KG1 (cell line): ENCODE measurements around the gene HMGXB3.

Experiments
- DNase-seq: peaks from one replicate; lab custom pipeline; 2025; lab: John Stamatoyannopoulos, UW

The HMGXB3 gene

DNA sequence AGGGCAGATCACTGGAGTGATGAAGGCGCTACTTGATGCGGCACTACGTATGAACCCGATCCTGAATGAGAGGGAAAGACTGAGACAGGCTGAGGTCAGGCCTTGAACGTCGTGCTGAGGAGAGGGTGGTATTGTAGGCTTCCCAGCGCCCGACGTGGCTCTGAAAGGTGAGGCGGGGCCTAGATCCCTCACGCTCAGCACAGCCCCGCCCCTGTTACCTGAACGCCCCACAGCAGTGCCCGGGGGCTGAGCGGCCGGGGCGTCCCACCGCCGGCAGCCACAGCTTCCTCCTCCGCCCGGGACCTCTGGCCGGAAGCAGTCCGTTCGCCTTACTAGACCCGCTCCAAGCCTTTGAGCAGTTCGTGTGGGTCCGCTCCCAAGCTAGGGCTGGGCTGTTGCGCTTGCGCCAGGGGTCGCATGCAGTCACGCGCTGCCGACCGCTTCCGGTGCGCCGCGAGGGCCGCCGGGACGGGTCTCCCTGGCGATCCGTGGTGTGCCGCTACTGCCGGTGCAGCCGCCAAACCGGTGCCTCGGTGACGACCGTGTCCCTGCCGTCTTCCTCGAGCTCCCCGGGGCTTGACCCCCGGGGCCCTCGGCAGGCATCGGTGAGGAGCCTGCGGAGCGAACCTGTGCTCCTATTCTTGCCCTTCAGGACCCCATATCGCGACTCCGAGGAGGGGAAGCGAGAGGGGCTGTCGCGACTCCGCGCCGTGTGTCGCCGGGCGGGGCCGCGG, at the start of gene HMGXB3, which contains the start of gene TIGD6:
HMGXB3 (plus strand) TSS at position 484 of the 734 bp plus-strand sequence. CDS start 4,114 bp downstream, outside the sequence.
TIGD6 (minus strand) TSS at position 399 of the 734 bp plus-strand sequence. CDS start 4,306 bp downstream, outside the sequence.
- DNase-seq: peak; percentile 25

DNA sequence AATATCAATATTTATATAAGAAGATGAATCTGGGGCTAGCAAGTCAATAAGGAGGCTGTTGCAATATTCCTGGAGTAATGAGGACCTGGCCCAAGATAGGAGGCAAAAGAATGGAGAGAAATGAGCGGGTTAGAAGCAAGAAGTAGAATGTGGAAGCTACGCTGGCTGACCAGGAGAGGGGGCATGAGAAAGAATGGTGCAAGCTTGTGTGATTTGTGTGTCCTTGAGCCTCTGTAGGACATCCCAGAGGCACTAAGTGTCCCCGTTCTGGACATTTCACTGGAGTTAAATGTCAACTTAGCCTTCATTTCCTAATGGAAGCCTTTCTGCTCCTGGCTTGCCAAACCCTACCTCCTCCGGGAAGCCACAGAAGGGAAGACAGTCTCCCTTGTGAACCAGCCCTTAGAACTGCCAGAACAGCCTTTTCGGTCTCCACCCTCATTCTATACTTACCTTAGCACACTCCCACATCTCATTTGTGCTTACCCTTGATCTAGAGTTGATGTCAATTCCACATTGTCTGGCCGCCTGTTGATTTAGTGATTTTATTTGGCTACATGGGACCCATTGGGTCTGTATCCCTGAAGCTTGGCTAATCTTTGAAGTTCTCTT, 49.3 kb upstream of the HMGXB3 start:
- no peak for DNase-seq

DNA sequence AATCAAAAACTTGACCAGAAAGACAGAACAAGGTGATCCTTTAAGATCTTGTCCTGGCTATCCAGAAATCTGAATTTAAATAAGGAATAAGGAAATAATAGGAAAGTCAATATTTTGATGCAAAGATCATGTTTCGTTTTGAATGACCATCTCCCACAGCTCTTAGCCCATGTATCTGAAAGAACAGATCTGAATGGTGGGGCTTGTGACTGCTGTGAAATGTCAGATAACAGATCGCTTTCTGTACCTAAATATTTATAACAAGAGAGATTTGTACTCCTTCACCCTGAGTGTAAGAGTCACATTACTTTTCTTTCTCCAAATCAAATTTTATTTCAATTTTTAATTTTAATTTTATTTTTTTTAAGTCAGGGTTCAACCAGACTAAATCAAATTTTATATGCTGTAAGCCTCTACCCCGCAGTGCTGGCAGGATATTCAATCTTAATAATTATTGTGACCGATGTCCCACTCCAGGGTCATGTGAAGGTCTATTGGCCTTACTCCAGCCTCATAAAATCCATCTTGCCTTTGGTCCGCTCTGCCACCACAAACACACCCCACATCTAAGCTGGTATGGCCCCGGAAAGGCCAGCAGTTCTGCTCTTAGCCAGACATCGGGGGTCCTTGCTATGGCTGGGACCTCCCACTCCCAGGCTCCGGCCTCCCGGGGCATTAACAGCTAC, 47.0 kb upstream of the HMGXB3 start:
- no peak for DNase-seq

- no peak for DNase-seq
These were observed 45.7 kb upstream of the HMGXB3 start for GRCh38 chr5:149954798-149955197.

DNA sequence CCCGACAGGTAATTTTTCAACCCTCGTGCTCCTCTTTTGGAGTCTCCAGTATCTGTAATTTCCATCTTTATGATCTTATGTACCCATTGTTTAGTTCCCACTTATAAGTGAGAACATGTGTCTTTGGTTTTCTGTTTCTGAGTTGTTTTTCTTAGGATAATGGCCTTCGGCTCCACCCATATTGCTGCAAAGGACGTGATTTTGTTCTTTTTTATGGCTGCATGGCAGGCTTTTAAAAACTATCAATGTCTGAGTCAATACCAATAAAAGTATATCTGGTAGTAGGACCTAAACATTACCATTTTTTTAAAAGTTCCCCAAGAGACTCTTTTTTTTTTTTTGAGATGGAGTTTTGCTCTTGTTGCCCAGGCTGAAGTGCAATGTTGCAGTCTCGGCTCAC, 43.9 kb upstream of the HMGXB3 start:
- no peak for DNase-seq

DNA sequence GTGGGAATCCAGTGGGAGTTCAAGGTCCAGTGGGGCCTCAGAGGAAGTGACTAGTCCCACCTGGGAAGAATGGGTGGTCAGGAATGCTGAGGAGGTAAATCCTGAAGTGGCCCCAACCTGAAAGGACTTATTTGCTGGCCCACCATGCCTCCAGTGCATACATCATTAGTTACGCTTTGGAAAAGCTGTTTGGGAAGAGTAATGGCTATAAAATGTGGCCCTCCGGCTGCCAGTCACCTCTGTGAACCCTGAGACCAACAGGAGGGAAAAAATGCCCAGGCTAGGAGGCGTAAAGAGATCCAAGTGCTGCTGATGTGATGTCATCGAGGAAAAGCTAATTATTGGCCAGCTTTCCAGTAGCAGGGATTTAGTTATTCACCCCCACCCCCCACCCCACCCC, 42.7 kb upstream of the HMGXB3 start:
- DNase-seq: no peak

GRCh38 chr5:149959406-149960236, 40.9 kb upstream of the HMGXB3 start:
- no peak for DNase-seq

GRCh38 chr5:149960272-149961185, 40.0 kb upstream of the HMGXB3 start, which contains the start of gene SLC26A2:
Gene SLC26A2 (plus strand): TSS chr5:149960758. CDS start chr5:149977653, 16,895 bp downstream.
- peak; percentile 29 for DNase-seq

GRCh38 chr5:149961186-149961685, 39.3 kb upstream of the HMGXB3 start:
- DNase-seq: no peak

GRCh38 chr5:149961957-149962409, 38.6 kb upstream of the HMGXB3 start:
- DNase-seq: no peak

- DNase-seq: no peak
These were observed 37.8 kb upstream of the HMGXB3 start for GRCh38 chr5:149962601-149963300.

- no peak for DNase-seq
These were observed 36.8 kb upstream of the HMGXB3 start for GRCh38 chr5:149963729-149964128.

DNA sequence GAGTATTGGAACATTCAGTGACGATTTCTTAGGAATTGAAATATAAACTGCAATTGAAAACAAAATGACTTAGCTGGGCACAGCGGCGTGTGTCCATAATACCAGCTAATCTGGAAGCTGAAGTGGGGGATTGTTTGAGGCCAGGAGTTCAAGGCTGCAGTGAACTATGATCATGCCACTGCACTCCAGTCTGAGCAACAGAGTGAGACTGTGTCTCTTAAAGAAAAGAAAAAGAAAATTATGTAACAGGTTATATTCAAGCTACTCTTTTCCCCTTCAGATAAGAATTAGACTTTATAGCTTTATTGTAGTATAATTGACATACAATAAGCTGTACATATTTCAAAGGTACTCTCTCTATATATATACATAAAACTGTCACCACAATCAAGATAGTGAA, 33.6 kb upstream of the HMGXB3 start:
- no peak for DNase-seq

GRCh38 chr5:149969181-149969930, 31.2 kb upstream of the HMGXB3 start:
- DNase-seq: no peak

DNA sequence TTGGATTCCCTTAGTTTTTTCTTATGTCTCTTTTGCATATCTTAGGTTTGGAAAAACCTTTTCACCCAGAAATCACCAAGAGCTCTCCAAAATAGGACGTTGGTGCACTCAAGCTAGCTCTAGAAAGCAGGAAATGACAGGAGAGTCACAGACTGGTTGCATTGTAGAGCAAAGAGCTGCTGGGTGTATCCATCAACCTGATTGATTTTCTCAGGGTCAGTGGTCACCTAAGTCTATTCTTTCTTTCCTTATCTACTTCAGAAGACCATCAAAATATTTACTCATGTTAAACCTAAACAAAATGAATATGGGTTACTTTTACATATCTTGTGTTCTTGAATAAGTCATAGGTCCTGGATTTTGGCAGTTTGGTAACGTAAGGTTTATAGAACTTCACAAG, 25.1 kb upstream of the HMGXB3 start:
- no peak for DNase-seq

DNA sequence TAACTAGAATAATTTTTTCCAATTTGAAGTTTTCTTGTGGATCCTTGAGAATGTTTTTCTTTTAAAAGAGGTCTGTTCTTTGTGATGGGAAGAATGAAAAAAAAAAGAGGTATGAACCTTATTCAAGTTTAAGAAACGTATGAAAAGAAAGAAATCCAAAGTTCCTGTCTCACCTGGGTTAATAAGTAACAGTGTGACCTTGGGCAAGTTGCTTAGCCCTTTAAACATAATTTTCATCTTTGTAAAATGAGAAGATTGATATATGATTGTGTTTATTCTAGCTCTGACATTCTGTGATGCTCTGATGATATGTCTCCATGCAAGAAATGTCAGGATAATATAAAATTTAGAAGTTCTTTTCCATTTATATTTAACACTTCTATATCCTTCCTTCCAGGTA, 20.6 kb upstream of the HMGXB3 start:
- no peak for DNase-seq

- no peak for DNase-seq
These were observed 19.3 kb upstream of the HMGXB3 start for GRCh38 chr5:149981206-149981605.

- no peak for DNase-seq
These were observed 18.0 kb upstream of the HMGXB3 start for GRCh38 chr5:149982505-149982904.

- no peak for DNase-seq
These were observed 12.4 kb upstream of the HMGXB3 start for GRCh38 chr5:149988126-149988525.
